Activated CD8-positive, alpha-beta memory T cell treated with anti-CD3 and anti-CD28 coated beads for 48 hours (primary cell): ENCODE measurements around the gene HDX.
"Not testable (repeated sequence)": the region's sequence is repeated elsewhere in the genome, so short reads cannot be mapped to it uniquely, and the experiment has no call there.

Experiments used
- DNase-seq, 3 experiments: peaks; one replicate each; pipeline ENCODE4 v3.0.0-alpha.2; 2020; ENCODE audit warnings: low read depth in 2 of 3, low spot score in 2 of 3

The HDX gene

DNA sequence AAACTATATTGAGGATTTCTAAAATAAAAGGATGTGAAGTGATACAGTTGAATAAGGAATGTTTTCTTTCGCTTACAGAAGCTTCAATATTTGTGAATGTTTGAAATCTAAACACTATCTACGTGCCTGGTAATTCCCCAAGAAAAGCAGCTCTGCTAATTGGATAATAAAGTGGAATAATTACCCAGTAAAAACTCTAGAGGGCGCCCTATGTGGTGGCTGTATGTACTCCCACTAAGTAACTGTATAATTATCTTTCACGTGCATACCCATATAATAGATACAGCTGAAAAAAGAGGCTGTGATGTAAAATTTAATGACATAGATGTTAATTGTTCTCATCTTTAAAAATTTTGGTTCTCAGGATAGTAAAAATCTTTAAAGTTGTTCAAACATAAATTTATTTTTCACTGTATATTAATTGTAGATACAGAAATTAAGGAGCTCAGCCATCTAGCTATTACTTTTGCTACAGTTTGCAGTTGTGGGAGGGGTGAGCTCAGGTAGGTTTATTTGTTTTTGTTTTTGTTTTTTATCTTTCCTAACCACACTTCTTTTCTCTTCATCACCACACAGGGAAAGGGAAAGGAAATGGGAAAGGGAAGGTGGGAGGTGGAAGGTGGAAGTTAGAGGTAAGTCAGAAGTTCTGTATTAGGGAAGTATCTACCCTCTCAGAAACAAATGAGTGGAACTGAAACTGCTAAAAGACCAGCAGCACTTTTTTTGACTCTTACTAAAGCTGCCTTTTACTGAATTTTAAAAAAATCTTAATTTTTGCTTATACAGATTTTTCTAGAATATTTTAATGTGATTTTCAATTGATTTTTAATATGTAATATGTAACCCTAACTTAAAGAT lies 162.5 kb downstream of the HDX start:
- DNase-seq: no peak

- DNase-seq: no peak
Observed at GRCh38 chrX:84336646-84337045, 165.6 kb downstream of the HDX start.

DNA sequence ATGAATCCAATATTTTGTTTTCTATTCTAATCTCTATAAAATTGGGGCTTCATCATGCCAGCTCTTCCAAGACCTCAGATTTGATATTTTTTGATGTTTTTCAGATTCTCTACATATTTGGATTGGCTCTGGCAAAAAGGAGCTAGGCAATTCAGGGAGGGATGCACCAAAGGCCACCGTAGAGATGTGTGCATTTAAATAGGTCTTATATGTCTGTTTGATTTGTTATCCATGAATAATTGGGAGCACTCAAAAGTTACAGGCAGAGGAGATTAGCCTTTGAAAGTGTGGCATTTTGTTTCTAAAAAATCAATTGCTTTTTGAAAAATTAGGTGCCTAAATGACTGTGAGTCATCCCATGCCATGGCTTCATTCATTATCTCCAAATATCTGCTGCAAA lies 167.1 kb downstream of the HDX start:
- no peak for DNase-seq

DNA sequence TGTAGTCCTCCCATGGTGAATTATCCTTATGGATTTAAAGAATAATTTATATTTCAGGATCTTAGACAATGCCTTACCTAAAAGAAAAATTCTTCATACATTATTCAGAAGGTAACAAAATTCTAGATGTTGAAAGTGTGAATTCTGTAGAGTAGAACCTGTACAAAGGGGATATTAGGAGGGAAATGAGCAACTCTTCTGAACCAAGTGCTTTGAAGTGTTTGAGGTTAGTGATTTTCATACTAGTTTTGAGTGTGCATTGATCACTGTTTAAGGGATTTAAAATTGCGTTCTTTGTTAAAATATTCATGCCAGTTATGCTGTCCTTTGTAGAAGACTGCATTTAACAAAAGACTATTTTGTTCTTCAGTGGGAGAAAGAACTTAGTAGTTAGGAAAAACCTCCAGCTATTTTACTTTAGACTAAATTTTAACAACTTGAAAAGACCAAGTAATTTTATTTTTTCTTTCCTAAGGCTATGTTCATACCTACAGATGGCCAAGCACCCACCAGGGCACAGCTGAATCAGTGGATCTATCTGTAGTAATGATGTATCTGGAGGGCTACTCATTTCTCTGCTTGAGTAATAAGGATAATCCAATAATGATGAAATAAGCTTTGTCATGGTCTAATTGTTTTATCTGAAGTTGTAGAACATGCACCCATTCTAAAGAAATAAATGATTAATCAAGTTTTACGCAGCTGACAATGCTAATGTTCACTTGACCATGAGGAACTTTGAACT lies 180.0 kb downstream of the HDX start:
- DNase-seq: no peak

- no peak for DNase-seq
Observed at GRCh38 chrX:84320614-84321013, 181.6 kb downstream of the HDX start.

GRCh38 chrX:84320023-84320422 lies 182.2 kb downstream of the HDX start:
- DNase-seq: no peak

DNA sequence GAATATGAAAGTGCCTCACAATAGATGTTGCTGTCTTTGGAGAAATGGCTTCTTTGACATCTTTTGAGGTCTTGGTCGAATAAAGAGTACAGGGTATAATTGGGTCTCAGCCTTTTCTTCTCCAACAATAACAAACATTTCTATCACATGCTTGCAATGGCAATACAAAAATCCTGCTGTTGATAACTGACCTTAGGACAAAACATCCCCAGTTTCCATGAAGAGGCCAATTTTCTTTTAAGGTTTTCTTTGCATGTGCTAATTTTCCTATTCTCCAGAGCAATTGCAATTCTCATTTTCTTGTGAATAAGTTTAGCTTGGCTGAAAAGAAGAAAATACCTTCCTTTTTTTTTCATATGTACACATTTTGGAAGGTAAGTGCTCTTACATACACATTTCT lies 183.6 kb downstream of the HDX start:
- no peak for DNase-seq

GRCh38 chrX:84315946-84316345 lies 186.3 kb downstream of the HDX start:
- DNase-seq: not testable (repeated sequence)
